Measurements from ENCODE around the gene ULK4.

DNA sequence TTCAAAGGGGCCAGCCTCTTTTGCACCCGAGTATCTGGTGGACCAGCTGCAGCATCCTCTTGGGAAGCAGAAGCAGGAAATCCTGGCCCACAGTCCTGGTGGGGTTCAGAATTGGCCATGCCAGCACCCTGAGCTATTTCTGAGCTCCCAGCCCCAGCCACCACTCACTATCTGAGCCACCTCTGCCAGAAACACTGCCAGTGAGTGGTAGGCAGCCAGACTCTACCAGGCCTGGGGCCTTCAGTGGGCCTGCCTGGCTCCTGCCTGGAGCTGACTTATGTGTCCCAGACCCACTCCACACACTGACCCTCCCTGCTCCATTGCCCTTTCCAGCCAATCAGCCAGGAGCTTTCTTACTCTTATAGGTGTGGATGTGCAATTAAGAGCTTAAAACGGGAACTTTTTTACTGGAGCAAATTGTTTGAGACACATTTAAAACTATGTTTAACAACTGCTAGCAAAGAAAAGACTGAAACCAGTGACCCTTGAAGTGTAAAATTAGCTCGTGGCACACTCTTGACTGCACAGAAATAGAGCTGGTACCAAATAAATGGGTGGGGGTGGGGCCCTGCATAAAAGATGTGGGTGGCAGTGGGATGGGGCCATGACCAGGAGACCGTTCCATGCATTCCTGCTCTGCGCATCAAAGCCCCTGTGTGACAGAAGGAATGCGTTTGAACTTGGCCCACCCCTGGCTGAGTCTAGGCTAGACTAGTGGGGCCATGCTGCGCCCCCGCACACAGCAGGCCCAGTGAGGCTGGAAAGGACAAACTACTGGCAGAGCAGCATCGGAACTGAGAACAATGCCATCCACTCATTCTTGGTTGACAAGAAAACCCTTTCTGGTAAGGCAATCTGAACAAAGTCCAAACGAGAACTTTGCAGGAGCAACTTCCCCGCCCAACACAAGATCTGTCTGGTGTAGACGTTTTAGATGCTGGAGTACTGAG lies 714.6 kb downstream of the ULK4 start:
- no peak for TF ChIP-seq CTCF (IDR thresholded peaks at IDR 0.05; ENCODE audit: insufficient read depth, low read length, poor library complexity, severe bottlenecking)
- no peak for TF ChIP-seq EZH2phosphoT487 (conservative IDR thresholded peaks at IDR 0.05; ENCODE audit: low read length)

All from SU-DHL-6 (cell line).